Measurements from ENCODE around the gene MED19.
"Not testable (repeated sequence)": the region's sequence is repeated elsewhere in the genome, so short reads cannot be mapped to it uniquely, and the experiment has no call there.

MED19 gene

DNA sequence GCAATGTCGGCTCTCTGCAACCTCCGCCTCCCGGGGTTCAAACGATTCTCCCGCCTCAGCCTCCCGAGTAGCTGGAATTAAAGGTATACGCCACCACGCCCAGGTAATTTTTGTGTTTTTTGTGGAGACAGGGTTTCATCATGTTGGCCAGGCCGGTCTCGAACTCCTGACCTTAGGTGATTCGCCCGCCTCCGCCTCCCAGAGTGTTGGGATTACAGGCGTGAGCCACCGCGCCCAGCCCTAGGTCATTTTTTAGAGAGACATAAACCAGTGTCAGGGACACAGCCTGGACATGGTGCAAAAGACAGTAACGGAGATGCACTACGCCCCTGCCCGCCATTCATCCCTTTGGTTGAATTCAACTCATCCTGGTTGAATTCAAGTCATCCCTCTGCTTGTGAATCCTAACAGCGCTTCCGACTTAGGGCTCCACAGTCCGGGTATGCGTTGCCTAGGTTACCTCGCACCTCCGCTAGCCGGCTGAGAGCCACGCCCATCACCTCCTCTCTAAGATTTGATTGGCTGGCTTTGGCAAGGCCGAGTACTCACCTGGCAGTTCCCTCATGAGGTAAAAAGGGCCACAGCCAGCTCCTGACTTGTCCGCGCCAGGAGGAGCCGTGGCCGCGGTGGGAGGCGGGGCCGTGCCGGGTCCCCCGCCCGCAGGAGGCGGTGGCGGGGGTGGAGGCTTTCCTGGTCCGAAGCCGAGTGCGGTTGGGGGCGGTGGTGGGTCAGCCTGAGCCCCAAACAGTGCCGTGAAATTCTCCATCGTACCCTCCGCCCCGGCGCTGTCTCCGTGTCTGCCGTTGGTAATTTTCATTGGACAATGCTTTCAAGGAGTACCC lies at the start of gene MED19:
Gene MED19 (minus strand): TSS at position 802 of the 842 bp plus-strand sequence. CDS start 36 bp downstream, at position 766.
- peak; percentile 69 to 85 for DNase-seq

DNA sequence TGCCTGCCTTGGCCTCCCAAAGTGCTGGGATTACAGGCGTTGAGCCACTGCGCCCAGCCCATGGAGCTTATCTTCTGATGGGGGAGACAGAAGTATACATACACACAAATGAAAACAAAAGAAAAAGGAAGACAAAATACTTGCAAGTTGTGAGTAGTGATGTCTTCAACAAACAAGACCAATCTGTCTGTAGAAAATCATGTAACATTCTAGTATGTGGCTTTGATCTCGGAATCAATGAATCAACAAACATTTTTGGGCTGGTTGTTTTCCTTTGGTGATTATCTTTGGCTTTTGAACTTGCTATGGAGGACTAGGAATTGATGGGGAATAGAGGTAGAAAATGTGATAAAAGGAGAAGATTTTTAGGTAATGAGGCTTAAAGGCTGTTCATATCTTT lies 46.2 kb upstream of the MED19 start:
- DNase-seq: no peak

DNA sequence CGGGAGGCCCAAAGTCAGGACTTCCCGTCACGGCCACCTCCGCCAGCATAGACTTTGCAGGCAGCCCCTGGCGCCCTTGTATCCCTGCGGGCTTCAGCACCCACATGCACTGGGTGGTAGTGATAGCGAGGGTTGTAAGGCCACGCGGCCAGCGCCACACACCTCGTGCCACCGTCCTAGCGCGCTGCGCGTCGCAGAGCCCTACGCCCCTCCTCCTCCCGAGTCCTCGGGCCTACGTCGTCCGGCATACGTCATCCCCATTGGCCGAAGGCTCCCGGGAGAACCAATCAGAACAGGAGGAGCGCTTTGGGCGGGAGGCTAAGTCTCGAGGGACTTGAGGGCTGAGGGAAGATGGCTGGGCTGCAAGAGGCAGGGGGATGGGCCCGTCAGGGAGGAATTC lies 40.9 kb upstream of the MED19 start:
- DNase-seq: no peak

- peak; percentile 12 to 38 for DNase-seq
These were observed 39.8 kb upstream of the MED19 start, which contains the start of gene BTBD18 for GRCh38 chr11:57751676-57752253. TSS of gene BTBD18 (minus strand) at chr11:57751819. CDS start at chr11:57751188, 631 bp downstream.

- DNase-seq: no peak
These were observed 39.2 kb upstream of the MED19 start for GRCh38 chr11:57751176-57751575.

- DNase-seq: no peak
These were observed 34.9 kb upstream of the MED19 start for GRCh38 chr11:57746920-57747319.

DNA sequence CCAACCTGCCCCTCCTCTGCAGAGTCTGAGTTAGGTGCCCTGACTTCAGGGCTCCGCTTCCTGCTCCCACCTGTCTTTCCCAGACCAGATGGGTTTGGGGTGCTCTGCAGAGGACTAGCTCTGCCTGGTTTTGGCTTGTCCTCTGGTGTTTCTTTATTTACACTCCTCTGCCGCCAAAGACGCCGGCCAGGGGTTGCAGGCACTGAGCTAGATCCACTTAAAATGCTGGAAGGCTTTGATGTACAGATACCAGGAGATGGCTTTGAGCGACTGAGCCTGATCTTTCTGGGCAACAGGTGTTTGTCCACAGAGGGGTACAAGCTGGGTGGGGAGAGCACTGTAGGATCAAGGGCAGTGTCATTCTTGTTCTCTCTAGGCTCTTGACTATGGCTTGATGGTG lies 33.2 kb upstream of the MED19 start:
- no peak for DNase-seq

- no peak for DNase-seq
These were observed 32.3 kb upstream of the MED19 start for GRCh38 chr11:57744357-57744756.

- DNase-seq: no peak
These were observed 30.1 kb upstream of the MED19 start for GRCh38 chr11:57742087-57742452.

- peak; percentile 94 to 97 for DNase-seq
These were observed 29.4 kb upstream of the MED19 start, which contains the start of gene SELENOH for GRCh38 chr11:57741132-57742086. TSS of gene SELENOH (plus strand) at chr11:57741491. CDS start at chr11:57741596, 105 bp downstream.

DNA sequence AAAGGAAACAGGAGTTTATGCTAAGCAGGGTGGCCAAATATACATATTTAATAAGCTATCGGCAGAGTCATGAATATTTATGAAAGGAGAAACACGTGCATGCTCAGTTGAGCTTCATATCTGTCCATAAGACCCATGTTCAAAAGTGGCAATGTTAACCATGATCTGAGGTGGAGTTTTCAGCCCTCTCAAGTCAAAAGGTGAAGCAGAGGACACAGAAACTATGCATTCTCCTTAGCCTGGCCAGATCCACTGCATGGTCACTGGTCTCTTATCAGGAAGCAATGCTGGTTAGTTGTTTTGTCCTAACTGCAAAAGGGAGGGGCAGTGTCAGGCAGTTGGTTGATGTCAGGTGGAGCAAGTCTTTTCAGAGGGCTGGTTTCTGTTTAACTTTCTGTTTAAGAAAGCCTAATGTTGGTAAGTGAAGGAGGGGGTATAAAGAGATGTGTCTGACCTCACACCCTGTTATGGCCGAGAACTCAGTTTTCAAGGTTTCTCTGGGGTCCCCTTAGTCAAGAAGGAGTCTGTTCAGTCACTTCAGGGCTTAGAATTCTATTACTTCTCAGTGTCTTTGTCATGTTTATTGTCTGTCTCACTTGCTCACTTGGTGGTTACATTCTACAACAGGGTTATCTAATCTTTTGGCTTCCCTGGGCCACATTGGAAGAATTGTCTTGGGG lies 23.7 kb upstream of the MED19 start:
- no peak for DNase-seq

- no peak for DNase-seq
These were observed 20.6 kb upstream of the MED19 start for GRCh38 chr11:57732661-57733060.

DNA sequence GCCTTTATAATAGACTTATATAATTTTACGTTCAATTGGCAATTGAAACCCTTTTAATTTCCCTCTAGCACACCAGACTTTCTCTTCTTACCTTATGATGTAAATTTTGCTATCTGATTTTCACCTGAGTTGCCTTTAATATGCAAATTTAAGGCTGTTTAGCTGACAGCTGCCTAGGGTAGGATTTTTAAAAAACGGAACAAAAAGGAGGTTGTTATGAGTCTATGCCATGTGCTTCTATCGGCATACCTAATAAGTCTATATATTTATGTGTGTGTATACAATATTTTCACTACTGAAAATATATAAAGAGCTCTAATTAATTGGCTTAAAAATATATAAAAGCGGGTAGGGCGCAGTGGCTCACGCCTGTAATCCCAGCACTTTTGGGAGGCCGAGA lies 17.5 kb upstream of the MED19 start:
- no peak for DNase-seq

DNA sequence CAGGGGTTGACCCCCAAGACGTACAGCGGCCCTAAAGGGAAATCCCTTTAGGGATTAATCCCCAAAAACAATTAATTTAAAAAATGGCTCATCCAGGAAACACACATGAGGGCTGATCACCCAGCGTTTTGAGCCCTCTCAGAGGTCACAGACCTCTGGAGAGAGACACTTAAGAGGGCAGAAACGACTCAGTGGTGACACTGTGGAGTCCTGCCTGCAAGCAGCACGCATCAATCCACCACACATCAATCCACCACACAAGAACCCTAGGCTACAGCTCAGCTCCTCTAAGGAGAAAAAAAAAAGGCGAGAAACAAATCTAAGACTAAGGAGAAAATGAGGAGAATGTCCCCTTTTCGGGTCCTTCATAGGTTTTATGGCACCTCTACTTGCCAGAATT lies 16.8 kb upstream of the MED19 start:
- no peak for DNase-seq

- DNase-seq: no peak
These were observed 15.2 kb upstream of the MED19 start for GRCh38 chr11:57727185-57727584.

DNA sequence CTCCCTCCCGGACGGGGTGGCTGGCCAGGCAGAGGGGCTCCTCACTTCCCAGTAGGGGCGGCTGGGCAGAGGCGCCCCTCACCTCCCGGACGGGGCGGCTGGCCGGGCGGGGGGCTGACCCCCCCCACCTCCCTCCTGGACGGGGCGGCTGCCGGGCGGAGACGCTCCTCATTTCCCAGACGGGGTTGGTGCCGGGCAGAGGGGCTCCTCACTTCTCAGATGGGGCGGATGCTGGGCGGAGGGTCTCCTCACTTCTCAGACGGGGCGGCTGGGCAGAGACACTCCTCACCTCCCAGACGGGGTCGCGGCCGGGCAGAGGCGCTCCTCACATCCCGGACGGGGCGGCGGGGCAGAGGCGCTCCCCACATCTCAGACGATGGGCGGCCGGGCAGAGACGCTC lies 4.7 kb upstream of the MED19 start:
- not testable (repeated sequence) for DNase-seq

- no peak for DNase-seq
These were observed 1.8 kb upstream of the MED19 start for GRCh38 chr11:57713835-57714234.

- DNase-seq: peak; percentile 94 to 100
These were observed 488 bp upstream of the MED19 start, which contains the start of gene TMX2 for GRCh38 chr11:57712256-57713150. TSS of gene TMX2 (plus strand) at chr11:57712593. CDS start at chr11:57712619, 26 bp downstream.

DNA sequence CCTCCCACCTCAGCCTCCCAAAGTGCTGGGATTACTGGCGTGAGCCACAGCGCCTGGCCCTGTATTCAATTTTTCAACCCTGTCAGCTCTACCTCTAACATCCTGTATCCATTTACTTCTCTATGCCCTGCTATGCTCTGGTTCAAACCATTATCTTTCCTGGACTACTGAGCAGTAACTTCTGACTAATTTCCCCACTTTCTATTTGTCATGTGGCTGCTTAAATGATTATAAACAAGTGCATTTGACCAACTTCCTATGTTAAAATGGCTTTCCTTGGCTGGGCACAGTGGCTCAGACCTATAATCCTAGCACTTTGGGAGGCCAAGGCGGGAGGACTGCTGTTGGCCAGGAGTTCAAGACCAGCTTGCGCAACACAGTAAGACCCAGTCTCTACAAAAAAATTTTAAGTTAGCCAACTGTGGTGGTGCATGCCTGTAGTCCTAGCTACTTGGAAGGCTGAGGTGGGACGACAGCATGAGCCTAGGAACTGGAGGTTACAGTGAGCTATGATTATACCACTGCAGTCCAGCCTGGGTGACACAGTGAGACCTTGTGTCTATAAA lies 2.1 kb downstream of the MED19 start:
- DNase-seq: no peak

- not testable (repeated sequence) for DNase-seq
These were observed 6.6 kb downstream of the MED19 start for GRCh38 chr11:57705432-57705831.

GRCh38 chr11:57704932-57705331 lies 7.1 kb downstream of the MED19 start:
- no peak for DNase-seq

Measured in SW 1271 (cell line).